K562 (cell line): ENCODE data around the gene SLC39A7. TPM values are rescaled to one million over a fixed set of nuclear protein-coding genes. Genes with fewer than 3 reads are reported as not detected.

Experiments
- ATAC-seq: fragments of 200-7000 bp; cut with Tn5 transposase; 3 replicates; pipeline ENCODE4 v1.9.1; 2020; ENCODE audit warnings: moderate library complexity
- BruUV-seq: library from RNA; stranded (reverse); fragments of 400-500 nt; replicated peaks from 2 replicates; lab custom pipeline; 2021; lab: Mats Ljungman, UMichigan
- CTCF ChIA-PET: fragments of 300-600 bp; formaldehyde crosslinking; extraction: SDS; loops from one replicate; lab custom pipeline; 2021; ENCODE audit warnings: low intra/inter-chr PET ratio; lab: Yijun Ruan, JAX
- POLR2A ChIA-PET: fragments of 300-600, 350-650 bp; sonication (Branson Sonifier 250); formaldehyde crosslinking; extraction: SDS; loops from one replicate; lab custom pipeline; 2021; ENCODE audit warnings: antibody characterized with exemption, inconsistent platforms; lab: Yijun Ruan, JAX
- DNase-seq, 4 experiments: peaks; one replicate each; pipeline versions ENCODE4 v3.0.0 to v3.0.0-alpha.2; 2011 to 2018; ENCODE audit warnings: low spot score in 3 of 4, mixed read lengths in 3 of 4; ENCODE audit errors: extremely low read depth in 1 of 4
- FAIRE-seq: peaks from 2 replicates; lab custom pipeline; 2011; peaks lifted over from hg19 to GRCh38; lab: Jason Lieb, UNC
- H2AFZ ChIP-seq: 2 replicates; pipeline ENCODE4 v1.6.0; 2011; ENCODE audit warnings: low read depth, low read length, control low read depth, inconsistent platforms
- H3K27ac ChIP-seq: fragments of 200-600 bp; 3 replicates; pipeline ENCODE4 v1.8.0; 2011; ENCODE audit warnings: low read depth, mild to moderate bottlenecking, control low read depth, inconsistent platforms, low read length, moderate library complexity, mixed read lengths; ENCODE audit errors: extremely low read depth
- H3K27me3 ChIP-seq, 2 experiments: fragments of 300-600 bp in 1 of 2; 2 replicates in 1 of 2; 3 replicates in 1 of 2; pipeline versions ENCODE4 v1.6.0 to v1.8.0; 2011; ENCODE audit warnings: inconsistent platforms in 2 of 2, low read length in 2 of 2, mild to moderate bottlenecking in 1 of 2, mixed read lengths in 1 of 2, moderate library complexity in 1 of 2; ENCODE audit not compliant: control insufficient read depth in 2 of 2, insufficient read depth in 2 of 2
- H3K36me3 ChIP-seq: fragments of 300-600 bp; 3 replicates; pipeline ENCODE4 v1.8.0; 2011; ENCODE audit warnings: mild to moderate bottlenecking, low read length, inconsistent platforms; ENCODE audit not compliant: control insufficient read depth, insufficient read depth
- H3K4me1 ChIP-seq, 2 experiments: fragments of 200-600 bp in 1 of 2; replicated peaks in 1 of 2; 2 replicates in 1 of 2; 3 replicates in 1 of 2; pipeline versions ENCODE4 v1.5.1 to v1.8.0; 2011; ENCODE audit warnings: inconsistent platforms in 2 of 2, low read length in 2 of 2, mild to moderate bottlenecking in 1 of 2, mixed read lengths in 1 of 2, moderate library complexity in 1 of 2; ENCODE audit not compliant: control insufficient read depth in 2 of 2, insufficient read depth in 2 of 2
- H3K4me2 ChIP-seq: 2 replicates; pipeline ENCODE4 v1.6.1; 2011; ENCODE audit warnings: low read length, control low read depth, inconsistent platforms, mixed read lengths; ENCODE audit not compliant: insufficient read depth
- H3K4me3 ChIP-seq: fragments of 200-600 bp; sonication (generic), shearing (Covaris generic); 2 replicates; pipeline ENCODE4 v1.5.1; 2016; ENCODE audit warnings: control low read depth, inconsistent platforms
- H3K79me2 ChIP-seq: fragments of 200-600 bp; 3 replicates; pipeline ENCODE4 v1.8.0; 2011; ENCODE audit warnings: low read length, inconsistent platforms; ENCODE audit not compliant: control insufficient read depth, insufficient read depth
- H3K9ac ChIP-seq, 2 experiments: 2 replicates each; pipeline versions ENCODE4 v1.6.0 to v1.6.1; 2011; ENCODE audit warnings: low read depth in 2 of 2, low read length in 2 of 2, control low read depth in 1 of 2, inconsistent platforms in 1 of 2, mild to moderate bottlenecking in 1 of 2, mixed read lengths in 1 of 2; ENCODE audit not compliant: insufficient read depth in 1 of 2
- H3K9me1 ChIP-seq: one replicate; pipeline ENCODE4 v1.6.0; 2011; ENCODE audit warnings: inconsistent platforms, mild to moderate bottlenecking, low read length, moderate library complexity; ENCODE audit not compliant: control insufficient read depth, insufficient read depth
- H3K9me3 ChIP-seq: replicated peaks from 2 replicates; pipeline ENCODE4 v1.5.1; 2011; ENCODE audit warnings: low read depth, low read length, inconsistent platforms; ENCODE audit not compliant: control insufficient read depth, insufficient read depth
- H4K20me1 ChIP-seq: replicated peaks from 2 replicates; pipeline ENCODE4 v1.6.1; 2011; ENCODE audit warnings: low read length, inconsistent platforms, mixed read lengths; ENCODE audit not compliant: control insufficient read depth, insufficient read depth
- COPS2 ChIP-seq: fragments of 450-650 bp; conservative IDR thresholded peaks from 2 replicates; pipeline ENCODE4 v1.6.1; 2016; ENCODE audit warnings: mild to moderate bottlenecking, moderate library complexity
- CREM ChIP-seq: IDR thresholded peaks from 2 replicates; pipeline ENCODE4 v1.6.1; 2014; ENCODE audit warnings: antibody characterized with exemption, low read depth
- MAFK ChIP-seq: IDR thresholded peaks from 2 replicates; pipeline ENCODE4 v1.6.1; 2011; ENCODE audit warnings: low read length, improper control_type of control experiment
- NFE2L1 ChIP-seq: fragments of 450-650 bp; IDR thresholded peaks from 2 replicates; pipeline ENCODE4 v1.6.1; 2016; ENCODE audit warnings: missing genetic modification characterization, low read depth, mild to moderate bottlenecking, missing compliant biosample characterization, moderate library complexity, borderline replicate concordance
- NR4A1 ChIP-seq, 2 experiments: fragments of 250-450 bp in 1 of 2; fragments of 450-650 bp in 1 of 2; sonication (Bioruptor Pico) in 1 of 2; IDR thresholded peaks; 2 replicates each; pipeline versions ENCODE4 v1.4.0 to v1.6.1; 2016 to 2020; ENCODE audit warnings: mild to moderate bottlenecking in 2 of 2, missing compliant biosample characterization in 1 of 2, missing genetic modification characterization in 1 of 2, moderate library complexity in 1 of 2
- SMAD2 ChIP-seq: fragments of 150-350 bp; IDR thresholded peaks from 2 replicates; pipeline ENCODE4 v1.6.1; 2014; ENCODE audit warnings: low read depth, mild to moderate bottlenecking, low read length
- STAT5A ChIP-seq: IDR thresholded peaks from 2 replicates; pipeline ENCODE4 v1.6.1; 2012; ENCODE audit warnings: low read length, inconsistent platforms, borderline replicate concordance
- ZEB2 ChIP-seq: fragments of 450-650 bp; IDR thresholded peaks from 2 replicates; pipeline ENCODE4 v1.6.1; 2016
- ZNF12 ChIP-seq: sonication (generic); formaldehyde crosslinking; IDR thresholded peaks from 2 replicates; pipeline ENCODE4 v1.4.0; 2020; ENCODE audit warnings: mild to moderate bottlenecking, missing genetic modification reagents
- ZNF431 ChIP-seq: sonication (generic); formaldehyde crosslinking; IDR thresholded peaks from 2 replicates; pipeline ENCODE4 v1.8.0; 2022; ENCODE audit warnings: mild to moderate bottlenecking, missing genetic modification reagents
- WGBS: fragments of 100-300 bp; shearing (Covaris generic); methylation state at CpG from one replicate; pipeline ENCODE4 v1.1.6; 2016; ENCODE audit warnings: low coverage, mixed read lengths; ENCODE audit not compliant: insufficient coverage; ENCODE audit errors: missing lambda C conversion rate; 5-methylcytosine and 5-hydroxymethylcytosine counted together
- in situ Hi-C: fragments of 300-500 bp; cut with MboI; formaldehyde crosslinking; loops from 4 replicates; pipeline ENCODE4 v1.15.0; 2018; ENCODE audit warnings: inconsistent platforms, mixed read lengths
- intact Hi-C: fragments of 100-400 bp; cut with micrococcal nuclease; formaldehyde crosslinking; loops from 2 replicates; pipeline ENCODE4 v1.14.2; 2022
- polyA plus RNA-seq, 8 experiments: library from polyadenylated mRNA; depleted of rRNA in 4 of 8; stranded (reverse) in 5 of 8; unstranded in 3 of 8; fragments of >200 nt; fragmentation: Nextera tagmentation in 2 of 8; fragmentation: Illumina TruSeq in 1 of 8; extraction: Ambion mirVana in 2 of 8; extraction: Trizol in 1 of 8; gene quantifications; 2 replicates each; pipeline versions ENCODE4 v1.2.1 to v1.2.3, GENCODE V29; 2011 to 2014; ENCODE audit warnings: inconsistent platforms in 1 of 8, missing spikeins in 1 of 8
- total RNA-seq, 7 experiments: library from RNA; depleted of rRNA in 6 of 7; stranded (reverse); fragments of >200 nt in 6 of 7; fragmentation: Illumina TruSeq in 2 of 7; extraction: Trizol in 2 of 7; gene quantifications; 2 replicates each; pipeline versions ENCODE4 v1.2.1 to v1.2.3, GENCODE V29; 2011 to 2021; ENCODE audit warnings: low replicate concordance in 1 of 7
- TF ChIP-seq, protein P1 (sequence below): IDR thresholded peaks from 2 replicates; pipeline ENCODE4 v1.6.1; 2014; ENCODE audit warnings: antibody characterized with exemption
- TF ChIP-seq, protein P2 (sequence below): sonication (generic); formaldehyde crosslinking; IDR thresholded peaks from 2 replicates; pipeline ENCODE4 v1.9.0; 2022; ENCODE audit warnings: mild to moderate bottlenecking, missing genetic modification reagents
- TF ChIP-seq, protein P3 (sequence below): fragments of 250-450 bp; sonication (Bioruptor Pico); IDR thresholded peaks from 2 replicates; pipeline ENCODE4 v1.8.0; 2021; ENCODE audit warnings: mild to moderate bottlenecking, moderate library complexity
- TF ChIP-seq, protein P4 (sequence below): sonication (generic); formaldehyde crosslinking; IDR thresholded peaks from 2 replicates; pipeline ENCODE4 v1.8.0; 2022; ENCODE audit warnings: mild to moderate bottlenecking, missing genetic modification reagents

The SLC39A7 gene
- total and polyA plus RNA-seq, 9 of the 15 experiments (the other 6 are each of a cell fraction or from before 2014, with no cell fraction given): 21.7 to 169 (median 121) TPM

DNA sequence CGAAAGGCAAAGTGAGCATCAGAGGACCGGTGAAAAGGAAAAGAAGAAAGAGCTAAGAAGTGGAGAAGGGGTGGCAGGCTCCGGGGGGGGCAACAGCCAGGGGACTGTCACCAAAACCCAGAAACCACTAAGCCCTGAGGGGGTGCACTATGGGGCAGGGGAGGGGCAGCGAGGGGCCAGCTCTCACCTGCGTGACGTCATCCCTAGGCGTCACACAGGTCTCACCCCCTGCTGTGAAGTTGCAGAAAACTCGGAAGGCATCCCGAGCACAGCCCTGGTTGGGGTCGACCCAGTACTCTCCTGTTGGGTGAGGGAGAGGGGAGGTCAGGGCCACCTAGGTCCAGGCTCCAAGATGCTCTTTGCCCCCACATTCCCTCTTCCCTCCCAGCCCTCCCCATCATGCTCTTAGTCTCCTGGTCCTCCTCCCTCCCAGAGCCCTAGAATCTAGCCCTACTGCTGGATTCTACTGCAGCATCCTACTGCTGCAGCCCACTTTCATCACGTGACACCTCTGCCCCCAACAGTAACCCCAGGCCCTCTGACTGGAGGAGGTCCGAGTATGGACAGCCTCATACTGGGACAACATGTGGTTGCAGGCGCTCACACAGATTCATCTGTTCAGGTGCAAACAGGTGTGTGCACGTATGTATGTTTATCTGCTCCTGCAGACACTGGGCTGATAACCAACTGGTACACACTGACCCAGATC, 35.8 kb upstream of the SLC39A7 start:
- POLR2A ChIA-PET: interaction anchor here (0.6 to 3.0 kb wide), 7 partner anchors 7 to 192 kb away, joined by 3 to 11 read pairs (median 3); no protein-coding TSS in a partner anchor
- FAIRE-seq: no peak
- in situ Hi-C loops: loop anchor here (5.0 kb wide), 1 partner anchor 1028 kb away; no protein-coding TSS in a partner anchor
- TF ChIP-seq STAT5A (no peak), ZEB2 (no peak), ZNF12 (CRISPR knock-in tag) (no peak), CREM (peak; percentile 76), ZNF431 (CRISPR knock-in tag) (no peak), MAFK (no peak), NR4A1 (CRISPR knock-in tag; IDR thresholded peaks at IDR 0.05) (no peak), NR4A1 (tag; IDR thresholded peaks at IDR 0.05) (no peak), NFE2L1 (tag) (no peak), SMAD2 (no peak), COPS2 (no peak)
- TF ChIP-seq, protein P1, sequence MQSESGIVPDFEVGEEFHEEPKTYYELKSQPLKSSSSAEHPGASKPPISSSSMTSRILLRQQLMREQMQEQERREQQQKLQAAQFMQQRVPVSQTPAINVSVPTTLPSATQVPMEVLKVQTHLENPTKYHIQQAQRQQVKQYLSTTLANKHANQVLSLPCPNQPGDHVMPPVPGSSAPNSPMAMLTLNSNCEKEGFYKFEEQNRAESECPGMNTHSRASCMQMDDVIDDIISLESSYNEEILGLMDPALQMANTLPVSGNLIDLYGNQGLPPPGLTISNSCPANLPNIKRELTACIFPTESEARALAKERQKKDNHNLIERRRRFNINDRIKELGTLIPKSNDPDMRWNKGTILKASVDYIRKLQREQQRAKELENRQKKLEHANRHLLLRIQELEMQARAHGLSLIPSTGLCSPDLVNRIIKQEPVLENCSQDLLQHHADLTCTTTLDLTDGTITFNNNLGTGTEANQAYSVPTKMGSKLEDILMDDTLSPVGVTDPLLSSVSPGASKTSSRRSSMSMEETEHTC: no peak
- TF ChIP-seq, protein P2, sequence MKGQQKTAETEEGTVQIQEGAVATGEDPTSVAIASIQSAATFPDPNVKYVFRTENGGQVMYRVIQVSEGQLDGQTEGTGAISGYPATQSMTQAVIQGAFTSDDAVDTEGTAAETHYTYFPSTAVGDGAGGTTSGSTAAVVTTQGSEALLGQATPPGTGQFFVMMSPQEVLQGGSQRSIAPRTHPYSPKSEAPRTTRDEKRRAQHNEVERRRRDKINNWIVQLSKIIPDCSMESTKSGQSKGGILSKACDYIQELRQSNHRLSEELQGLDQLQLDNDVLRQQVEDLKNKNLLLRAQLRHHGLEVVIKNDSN (CRISPR knock-in tag): peak; percentile 71
- TF ChIP-seq, protein P3, sequence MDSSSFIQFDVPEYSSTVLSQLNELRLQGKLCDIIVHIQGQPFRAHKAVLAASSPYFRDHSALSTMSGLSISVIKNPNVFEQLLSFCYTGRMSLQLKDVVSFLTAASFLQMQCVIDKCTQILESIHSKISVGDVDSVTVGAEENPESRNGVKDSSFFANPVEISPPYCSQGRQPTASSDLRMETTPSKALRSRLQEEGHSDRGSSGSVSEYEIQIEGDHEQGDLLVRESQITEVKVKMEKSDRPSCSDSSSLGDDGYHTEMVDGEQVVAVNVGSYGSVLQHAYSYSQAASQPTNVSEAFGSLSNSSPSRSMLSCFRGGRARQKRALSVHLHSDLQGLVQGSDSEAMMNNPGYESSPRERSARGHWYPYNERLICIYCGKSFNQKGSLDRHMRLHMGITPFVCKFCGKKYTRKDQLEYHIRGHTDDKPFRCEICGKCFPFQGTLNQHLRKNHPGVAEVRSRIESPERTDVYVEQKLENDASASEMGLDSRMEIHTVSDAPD (CRISPR knock-in tag): no peak
- TF ChIP-seq, protein P4, sequence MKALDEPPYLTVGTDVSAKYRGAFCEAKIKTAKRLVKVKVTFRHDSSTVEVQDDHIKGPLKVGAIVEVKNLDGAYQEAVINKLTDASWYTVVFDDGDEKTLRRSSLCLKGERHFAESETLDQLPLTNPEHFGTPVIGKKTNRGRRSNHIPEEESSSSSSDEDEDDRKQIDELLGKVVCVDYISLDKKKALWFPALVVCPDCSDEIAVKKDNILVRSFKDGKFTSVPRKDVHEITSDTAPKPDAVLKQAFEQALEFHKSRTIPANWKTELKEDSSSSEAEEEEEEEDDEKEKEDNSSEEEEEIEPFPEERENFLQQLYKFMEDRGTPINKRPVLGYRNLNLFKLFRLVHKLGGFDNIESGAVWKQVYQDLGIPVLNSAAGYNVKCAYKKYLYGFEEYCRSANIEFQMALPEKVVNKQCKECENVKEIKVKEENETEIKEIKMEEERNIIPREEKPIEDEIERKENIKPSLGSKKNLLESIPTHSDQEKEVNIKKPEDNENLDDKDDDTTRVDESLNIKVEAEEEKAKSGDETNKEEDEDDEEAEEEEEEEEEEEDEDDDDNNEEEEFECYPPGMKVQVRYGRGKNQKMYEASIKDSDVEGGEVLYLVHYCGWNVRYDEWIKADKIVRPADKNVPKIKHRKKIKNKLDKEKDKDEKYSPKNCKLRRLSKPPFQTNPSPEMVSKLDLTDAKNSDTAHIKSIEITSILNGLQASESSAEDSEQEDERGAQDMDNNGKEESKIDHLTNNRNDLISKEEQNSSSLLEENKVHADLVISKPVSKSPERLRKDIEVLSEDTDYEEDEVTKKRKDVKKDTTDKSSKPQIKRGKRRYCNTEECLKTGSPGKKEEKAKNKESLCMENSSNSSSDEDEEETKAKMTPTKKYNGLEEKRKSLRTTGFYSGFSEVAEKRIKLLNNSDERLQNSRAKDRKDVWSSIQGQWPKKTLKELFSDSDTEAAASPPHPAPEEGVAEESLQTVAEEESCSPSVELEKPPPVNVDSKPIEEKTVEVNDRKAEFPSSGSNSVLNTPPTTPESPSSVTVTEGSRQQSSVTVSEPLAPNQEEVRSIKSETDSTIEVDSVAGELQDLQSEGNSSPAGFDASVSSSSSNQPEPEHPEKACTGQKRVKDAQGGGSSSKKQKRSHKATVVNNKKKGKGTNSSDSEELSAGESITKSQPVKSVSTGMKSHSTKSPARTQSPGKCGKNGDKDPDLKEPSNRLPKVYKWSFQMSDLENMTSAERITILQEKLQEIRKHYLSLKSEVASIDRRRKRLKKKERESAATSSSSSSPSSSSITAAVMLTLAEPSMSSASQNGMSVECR (CRISPR knock-in tag): no peak

More for the DNA sequence above, 35.8 kb upstream of the SLC39A7 start:
- Histone ChIP-seq H3K4me1 (peaks cover 7 to 30% of the 10 kb centered on the region in 2 experiments; a peak in 3 of 5 replicates), H3K9me3 (no peaks in the 10 kb centered on the region), H3K79me2 (no peaks in the 10 kb centered on the region), H4K20me1 (peaks cover 4% of the 10 kb centered on the region; the same call in 1 of the 2 replicates), H2AFZ (no peak overlapping the region), H3K27me3 (peaks cover 5 to 43% of the 10 kb centered on the region in 2 experiments; a peak in 3 of 5 replicates), H3K4me3 (no peak overlapping the region), H3K36me3 (no peaks in the 10 kb centered on the region), H3K9ac (peak overlapping the region in 1 of 2 experiments; percentile 10; a peak in 1 of 4 replicates), H3K9me1 (no peaks in the 10 kb centered on the region), H3K4me2 (no peak overlapping the region), H3K27ac (no peak overlapping the region)
- CTCF ChIA-PET: no interaction called here
- intact Hi-C loops: no loop called here
- peak in 1 of 4 experiments; percentile 19 for DNase-seq
- no TSS peak for BruUV-seq
- ATAC-seq: no peak
- 1% methylated on average over 14 of the region's 14 CpGs for WGBS
